ENCODE measurements around the gene VPS51. TPM values are rescaled to one million over a fixed set of nuclear protein-coding genes. Genes with fewer than 3 reads are reported as not detected.
A peak's percentile ranks its signal among the peaks of the same experiment; 100 is the strongest.
"Not testable (repeated sequence)": the region's sequence is repeated elsewhere in the genome, so short reads cannot be mapped to it uniquely, and the experiment has no call there.

The VPS51 gene
- total and polyA plus RNA-seq, 12 donors = 28.0 to 269 (median 146) TPM

DNA sequence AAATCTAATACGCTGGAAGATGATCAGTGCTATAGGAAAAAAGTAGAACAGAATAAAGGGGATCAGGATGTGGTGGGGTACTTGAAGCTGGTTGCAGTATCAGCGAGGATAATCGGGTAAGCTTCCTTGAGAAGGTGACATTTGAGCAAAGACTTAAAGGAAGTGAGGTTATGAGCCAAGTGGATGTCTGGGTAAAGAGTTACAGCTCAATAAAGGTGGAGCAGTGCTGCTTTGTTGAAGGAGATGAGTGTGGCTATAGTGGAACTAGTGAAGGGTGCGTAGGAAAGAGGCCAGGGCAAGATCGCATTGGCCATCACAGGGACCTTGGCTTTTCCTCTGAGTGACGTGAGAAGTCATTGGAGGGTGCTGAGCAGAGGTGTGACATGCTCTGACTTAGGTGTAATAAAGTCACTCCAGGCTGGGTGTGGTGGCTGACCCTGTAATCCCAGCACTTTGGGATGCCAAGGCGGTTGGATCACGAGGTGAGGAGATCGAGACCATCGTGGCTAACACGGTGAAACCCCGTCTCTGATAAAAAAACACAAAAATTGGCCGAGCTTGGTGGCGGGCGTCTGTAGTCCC lies 40.6 kb downstream of the VPS51 start:
- Histone ChIP-seq H3K9me3 (replicated peaks in 1 of 3) (no peaks in the 10 kb centered on the region), H3K36me3 (replicated peaks in 1 of 2) (peaks cover 0 to 15% of the 10 kb centered on the region in 2 donors), H3K4me1 (replicated peaks in 1 of 2) (peaks cover 18 to 29% of the 10 kb centered on the region in 2 donors), H3K4me3 (no peak overlapping the region), H3K27ac (no peak overlapping the region), H3K27me3 (no peaks in the 10 kb centered on the region)
- WGBS, 4 donors = 86 to 90% (median 88%) methylated on average over 15 of the region's 15 CpGs
- TF ChIP-seq POLR2A (IDR thresholded peaks at IDR 0.05) = no peak
- TF ChIP-seq, protein P1, sequence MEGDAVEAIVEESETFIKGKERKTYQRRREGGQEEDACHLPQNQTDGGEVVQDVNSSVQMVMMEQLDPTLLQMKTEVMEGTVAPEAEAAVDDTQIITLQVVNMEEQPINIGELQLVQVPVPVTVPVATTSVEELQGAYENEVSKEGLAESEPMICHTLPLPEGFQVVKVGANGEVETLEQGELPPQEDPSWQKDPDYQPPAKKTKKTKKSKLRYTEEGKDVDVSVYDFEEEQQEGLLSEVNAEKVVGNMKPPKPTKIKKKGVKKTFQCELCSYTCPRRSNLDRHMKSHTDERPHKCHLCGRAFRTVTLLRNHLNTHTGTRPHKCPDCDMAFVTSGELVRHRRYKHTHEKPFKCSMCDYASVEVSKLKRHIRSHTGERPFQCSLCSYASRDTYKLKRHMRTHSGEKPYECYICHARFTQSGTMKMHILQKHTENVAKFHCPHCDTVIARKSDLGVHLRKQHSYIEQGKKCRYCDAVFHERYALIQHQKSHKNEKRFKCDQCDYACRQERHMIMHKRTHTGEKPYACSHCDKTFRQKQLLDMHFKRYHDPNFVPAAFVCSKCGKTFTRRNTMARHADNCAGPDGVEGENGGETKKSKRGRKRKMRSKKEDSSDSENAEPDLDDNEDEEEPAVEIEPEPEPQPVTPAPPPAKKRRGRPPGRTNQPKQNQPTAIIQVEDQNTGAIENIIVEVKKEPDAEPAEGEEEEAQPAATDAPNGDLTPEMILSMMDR (IDR thresholded peaks at IDR 0.05) = no peak
- DNase-seq = peak in 2 of 7 donors; percentile 22 to 45
- intact Hi-C loops (cut with DNase I) = loop anchor here in 1 of 2 donors (5.0 kb wide), 1 partner anchor 46 kb away; the partner anchor contains the start of gene CAPN1

DNA sequence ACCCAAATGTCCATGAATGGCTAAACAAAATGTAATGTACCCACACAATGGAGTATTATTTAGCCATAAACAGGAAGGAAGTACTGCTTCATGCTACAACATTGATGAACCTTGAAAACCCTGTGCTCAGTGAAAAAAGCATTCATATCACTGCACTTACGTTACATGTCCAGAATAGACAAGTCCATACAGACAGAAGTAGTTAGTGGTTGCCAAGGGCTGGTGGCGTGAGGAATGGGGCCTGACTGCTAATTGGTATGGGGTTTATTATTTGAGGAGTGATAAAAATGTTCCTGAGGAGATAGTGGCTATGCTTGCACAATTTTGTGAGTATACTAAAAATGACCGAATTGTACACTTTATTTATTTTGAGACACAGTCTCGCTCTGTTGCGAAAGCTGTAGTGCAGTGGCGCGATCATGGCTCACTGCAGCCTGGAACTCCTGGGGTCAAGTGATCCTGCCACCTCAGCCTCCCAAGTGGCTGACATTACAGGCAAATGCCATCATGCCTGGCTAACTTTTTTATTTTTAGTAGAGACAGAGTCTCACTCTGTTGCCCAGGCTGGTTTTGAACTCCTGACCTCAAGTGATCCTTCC lies 46.0 kb downstream of the VPS51 start:
- TF ChIP-seq POLR2A (IDR thresholded peaks at IDR 0.05) = no peak
- TF ChIP-seq, protein P1 (IDR thresholded peaks at IDR 0.05) = no peak
- intact Hi-C loops (cut with DNase I) = loop anchor here in 1 of 2 donors (10.0 kb wide), 1 partner anchor 617 kb away; no protein-coding TSS in a partner anchor
- H3K27ac ChIP-seq = no peak overlapping the region
- H3K9me3 ChIP-seq (replicated peaks in 1 of 3) = no peaks in the 10 kb centered on the region
- DNase-seq = peak in 1 of 7 donors; percentile 9
- H3K27me3 ChIP-seq = no peaks in the 10 kb centered on the region
- H3K36me3 ChIP-seq (replicated peaks in 1 of 2) = no peaks in the 10 kb centered on the region
- H3K4me3 ChIP-seq = no peak overlapping the region
- H3K4me1 ChIP-seq (replicated peaks in 1 of 2) = no peaks in the 10 kb centered on the region
- 77 to 84% (median 80%) methylated on average over 7 of the region's 7 CpGs for WGBS, 4 donors

DNA sequence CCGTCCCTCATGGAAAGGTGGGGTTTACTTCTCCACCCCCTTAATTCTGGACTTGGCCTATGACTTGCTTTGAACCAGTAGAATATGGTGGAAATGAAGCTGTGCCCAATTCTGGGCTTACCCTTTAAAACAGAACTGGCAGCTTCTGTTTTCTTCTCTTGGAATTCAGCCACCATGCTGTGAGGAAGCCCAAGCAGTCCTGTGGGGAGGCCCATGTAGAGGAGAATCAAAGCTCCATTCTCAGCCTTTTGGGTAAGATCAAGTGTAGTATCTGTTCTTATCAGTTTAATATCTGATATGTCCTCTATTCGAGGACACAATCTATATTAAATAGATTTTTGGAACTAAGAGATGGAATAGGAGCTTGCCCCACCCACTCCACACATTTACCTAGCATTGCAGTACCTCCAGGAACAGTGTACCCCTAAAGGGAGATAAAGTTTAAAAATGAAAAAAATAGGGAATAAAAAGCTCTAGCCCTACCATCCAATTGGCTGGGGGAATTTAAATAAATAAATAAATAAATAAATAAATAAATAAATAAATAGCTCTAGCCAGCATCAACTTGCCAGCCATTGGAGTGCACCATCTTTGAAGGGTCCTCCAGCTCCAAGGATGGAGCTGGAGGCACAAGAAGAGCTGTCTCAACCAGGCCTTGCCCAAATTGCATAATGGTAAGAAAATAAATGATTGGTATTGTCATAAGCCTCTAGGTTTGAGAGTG lies 51.5 kb downstream of the VPS51 start:
- Histone ChIP-seq H3K27me3 (no peaks in the 10 kb centered on the region), H3K4me3 (no peak overlapping the region), H3K27ac (no peak overlapping the region), H3K36me3 (replicated peaks in 1 of 2) (no peaks in the 10 kb centered on the region), H3K4me1 (replicated peaks in 1 of 2) (peaks cover 0 to 17% of the 10 kb centered on the region in 2 donors), H3K9me3 (replicated peaks in 1 of 3) (no peaks in the 10 kb centered on the region)
- intact Hi-C loops (cut with DNase I) = loop anchor here in 1 of 2 donors (10.0 kb wide), 1 partner anchor 623 kb away; no protein-coding TSS in a partner anchor
- no peak for DNase-seq
- WGBS, 4 donors = 73 to 81% (median 75%) methylated on average over 2 of the region's 2 CpGs
- no peak for TF ChIP-seq POLR2A (IDR thresholded peaks at IDR 0.05)
- TF ChIP-seq, protein P1 (IDR thresholded peaks at IDR 0.05) = no peak

DNA sequence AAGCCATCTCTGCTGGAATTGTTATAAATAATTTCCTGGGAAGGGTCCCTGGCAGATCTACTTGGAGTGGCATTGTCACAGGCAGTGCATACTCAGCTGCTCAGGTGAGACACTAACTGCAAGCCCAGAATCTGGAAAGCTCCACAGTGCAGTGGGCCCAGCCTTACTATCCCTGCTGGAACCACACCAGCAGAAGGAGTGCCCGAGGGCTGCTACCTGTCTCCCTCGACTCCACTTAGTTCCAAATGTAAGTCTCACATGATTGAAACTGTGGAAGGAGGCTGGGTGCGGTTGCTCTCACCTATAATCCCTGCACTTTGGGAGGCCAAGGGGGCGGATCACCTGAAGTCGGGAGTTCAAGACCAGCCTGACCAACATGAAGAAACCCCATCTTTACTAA lies 52.6 kb downstream of the VPS51 start:
- Histone ChIP-seq H3K4me3 (no peak overlapping the region), H3K27me3 (no peaks in the 10 kb centered on the region), H3K9me3 (replicated peaks in 1 of 3) (no peaks in the 10 kb centered on the region), H3K36me3 (replicated peaks in 1 of 2) (no peaks in the 10 kb centered on the region), H3K4me1 (replicated peaks in 1 of 2) (peaks cover 0 to 17% of the 10 kb centered on the region in 2 donors), H3K27ac (no peak overlapping the region)
- WGBS, 4 donors = 84 to 92% (median 86%) methylated on average over 3 to 5 of the region's 5 CpGs
- no peak for DNase-seq
- intact Hi-C loops (cut with DNase I) = loop anchor here in 1 of 2 donors (10.0 kb wide), 1 partner anchor 624 kb away; no protein-coding TSS in a partner anchor
- TF ChIP-seq, protein P1 (IDR thresholded peaks at IDR 0.05) = no peak
- no peak for TF ChIP-seq POLR2A (IDR thresholded peaks at IDR 0.05)

DNA sequence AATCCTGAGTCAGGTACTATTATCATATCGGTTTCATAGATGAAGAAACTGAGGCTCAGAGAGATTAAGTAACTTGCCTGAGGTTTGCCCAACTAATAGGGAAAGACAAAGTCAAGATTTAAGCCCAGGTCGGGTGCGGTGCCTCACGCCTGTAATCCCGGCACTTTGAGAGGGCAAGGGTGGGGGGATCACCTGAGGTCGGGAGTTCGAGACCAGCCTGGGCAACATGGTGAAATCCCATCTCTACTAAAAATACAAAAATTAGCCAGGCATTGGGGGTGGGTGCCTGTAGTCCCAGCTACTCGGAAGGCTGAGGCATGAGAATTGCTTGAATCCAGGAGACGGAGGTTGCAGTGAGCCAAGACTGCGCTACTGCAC lies 54.1 kb downstream of the VPS51 start:
- intact Hi-C loops (cut with DNase I); H3K9me3 ChIP-seq (replicated peaks in 1 of 3); DNase-seq; H3K4me3 ChIP-seq; H3K36me3 ChIP-seq (replicated peaks in 1 of 2); H3K27me3 ChIP-seq: not testable (repeated sequence)
- 65 to 78% (median 71%) methylated on average over 10 of the region's 10 CpGs for WGBS, 4 donors
- peaks cover 0 to 17% of the 10 kb centered on the region in 2 donors for H3K4me1 ChIP-seq (replicated peaks in 1 of 2)
- peak overlapping the region in 4 of 5 donors; percentile 4 to 82 (median 70) for H3K27ac ChIP-seq

All from adrenal gland (tissue), 12 donors.